ENCODE results near the gene DMRT3.

The DMRT3 gene

GRCh38 chr9:1026219-1026618 is 49.8 kb downstream of the DMRT3 start:
- Histone ChIP-seq H3K36me3 (ENCODE audit: insufficient read depth, low read length) (no peaks in the 10 kb centered on the region), H3K4me3 (ENCODE audit: low read length) (no peak overlapping the region), H3K9me3 (ENCODE audit: low read length) (no peaks in the 10 kb centered on the region), H3K4me1 (ENCODE audit: insufficient read depth, low read length) (no peaks in the 10 kb centered on the region), H3K27me3 (ENCODE audit: insufficient read depth, low read length) (no peaks in the 10 kb centered on the region), H2AFZ (ENCODE audit: low read depth, low read length) (no peak overlapping the region)

GRCh38 chr9:1028501-1029190 is 52.2 kb downstream of the DMRT3 start:
- Histone ChIP-seq H2AFZ (ENCODE audit: low read depth, low read length) (no peak overlapping the region), H3K9me3 (ENCODE audit: low read length) (no peaks in the 10 kb centered on the region), H3K4me1 (ENCODE audit: insufficient read depth, low read length) (no peaks in the 10 kb centered on the region), H3K27me3 (ENCODE audit: insufficient read depth, low read length) (peaks cover 5% of the 10 kb centered on the region), H3K36me3 (ENCODE audit: insufficient read depth, low read length) (no peaks in the 10 kb centered on the region), H3K4me3 (ENCODE audit: low read length) (no peak overlapping the region)

- Histone ChIP-seq H3K9me3 (ENCODE audit: low read length) (no peaks in the 10 kb centered on the region), H3K27me3 (ENCODE audit: insufficient read depth, low read length) (peaks cover 5% of the 10 kb centered on the region), H3K4me1 (ENCODE audit: insufficient read depth, low read length) (no peaks in the 10 kb centered on the region), H3K4me3 (ENCODE audit: low read length) (no peak overlapping the region), H2AFZ (ENCODE audit: low read depth, low read length) (no peak overlapping the region), H3K36me3 (ENCODE audit: insufficient read depth, low read length) (no peaks in the 10 kb centered on the region)
Observed at GRCh38 chr9:1031951-1032601, 55.6 kb downstream of the DMRT3 start.

GRCh38 chr9:1034271-1034670 is 57.8 kb downstream of the DMRT3 start:
- Histone ChIP-seq H3K4me3 (ENCODE audit: low read length) (no peak overlapping the region), H2AFZ (ENCODE audit: low read depth, low read length) (no peak overlapping the region), H3K27me3 (ENCODE audit: insufficient read depth, low read length) (peaks cover 8% of the 10 kb centered on the region)

GRCh38 chr9:1039589-1039988 is 63.1 kb downstream of the DMRT3 start:
- H3K9me3 ChIP-seq (ENCODE audit: low read length) = peaks cover 1% of the 10 kb centered on the region
- no peak overlapping the region for H3K4me3 ChIP-seq (ENCODE audit: low read length)
- no peaks in the 10 kb centered on the region for H3K36me3 ChIP-seq (ENCODE audit: insufficient read depth, low read length)
- peaks cover 52% of the 10 kb centered on the region for H3K27me3 ChIP-seq (ENCODE audit: insufficient read depth, low read length)
- peaks cover 3% of the 10 kb centered on the region for H3K4me1 ChIP-seq (ENCODE audit: insufficient read depth, low read length)
- no peak overlapping the region for H2AFZ ChIP-seq (ENCODE audit: low read depth, low read length)

More at GRCh38 chr9:1034271-1034670, 57.8 kb downstream of the DMRT3 start:
- no peaks in the 10 kb centered on the region for H3K9me3 ChIP-seq (ENCODE audit: low read length)
- no peaks in the 10 kb centered on the region for H3K4me1 ChIP-seq (ENCODE audit: insufficient read depth, low read length)
- no peaks in the 10 kb centered on the region for H3K36me3 ChIP-seq (ENCODE audit: insufficient read depth, low read length)

Measured in neuron (in vitro differentiated cells).